ENCODE data around the gene SDHAF2.
"Not testable (repeated sequence)": the region's sequence is repeated elsewhere in the genome, so short reads cannot be mapped to it uniquely, and the experiment has no call there.

The SDHAF2 gene

GRCh38 chr11:61479360-61480058 is 49.6 kb downstream of the SDHAF2 start:
- not testable (repeated sequence) for H3K27ac ChIP-seq (ENCODE audit: low read length); H3K36me3 ChIP-seq (ENCODE audit: insufficient read depth, low read depth, low read length); H3K9me3 ChIP-seq (ENCODE audit: insufficient read depth, low read depth, low read length); H3K9ac ChIP-seq (ENCODE audit: low read depth, low read length); H3K4me1 ChIP-seq (ENCODE audit: insufficient read depth, low read length); H3K4me3 ChIP-seq (ENCODE audit: low read length)
- peaks cover 11% of the 10 kb centered on the region; the same call in 1 of the 2 replicates for H3K27me3 ChIP-seq (ENCODE audit: insufficient read depth, low read length)

- H3K4me1 ChIP-seq (ENCODE audit: insufficient read depth, low read length): no peaks in the 10 kb centered on the region; the same call in 1 of the 2 replicates
- no peak overlapping the region for H3K9ac ChIP-seq (ENCODE audit: low read depth, low read length)
- H3K4me3 ChIP-seq (ENCODE audit: low read length): no peak overlapping the region
- H3K27me3 ChIP-seq (ENCODE audit: insufficient read depth, low read length): peaks cover 11% of the 10 kb centered on the region; the same call in 1 of the 2 replicates
- H3K36me3 ChIP-seq (ENCODE audit: insufficient read depth, low read depth, low read length): no peaks in the 10 kb centered on the region
- no peaks in the 10 kb centered on the region for H3K9me3 ChIP-seq (ENCODE audit: insufficient read depth, low read depth, low read length)
- no peak overlapping the region for H3K27ac ChIP-seq (ENCODE audit: low read length)
Measured at GRCh38 chr11:61480261-61480993, 50.5 kb downstream of the SDHAF2 start.

- no peak overlapping the region for H3K4me3 ChIP-seq (ENCODE audit: low read length)
- no peaks in the 10 kb centered on the region; the same call in 1 of the 2 replicates for H3K4me1 ChIP-seq (ENCODE audit: insufficient read depth, low read length)
- H3K27ac ChIP-seq (ENCODE audit: low read length): no peak overlapping the region
- H3K36me3 ChIP-seq (ENCODE audit: insufficient read depth, low read depth, low read length): no peaks in the 10 kb centered on the region
- H3K27me3 ChIP-seq (ENCODE audit: insufficient read depth, low read length): peaks cover 11% of the 10 kb centered on the region; the same call in 1 of the 2 replicates
- no peak overlapping the region for H3K9ac ChIP-seq (ENCODE audit: low read depth, low read length)
- no peaks in the 10 kb centered on the region for H3K9me3 ChIP-seq (ENCODE audit: insufficient read depth, low read depth, low read length)
Measured at GRCh38 chr11:61480994-61481335, 51.0 kb downstream of the SDHAF2 start.

GRCh38 chr11:61481806-61482205 is 51.9 kb downstream of the SDHAF2 start:
- Histone ChIP-seq H3K27me3 (ENCODE audit: insufficient read depth, low read length) (peaks cover 11% of the 10 kb centered on the region; the same call in 1 of the 2 replicates), H3K9ac (ENCODE audit: low read depth, low read length) (no peak overlapping the region), H3K36me3 (ENCODE audit: insufficient read depth, low read depth, low read length) (no peaks in the 10 kb centered on the region)

GRCh38 chr11:61482513-61482912 is 52.6 kb downstream of the SDHAF2 start:
- H3K9me3 ChIP-seq (ENCODE audit: insufficient read depth, low read depth, low read length): no peaks in the 10 kb centered on the region
- H3K4me3 ChIP-seq (ENCODE audit: low read length): no peak overlapping the region
- H3K4me1 ChIP-seq (ENCODE audit: insufficient read depth, low read length): no peaks in the 10 kb centered on the region; the same call in 1 of the 2 replicates
- no peak overlapping the region for H3K27ac ChIP-seq (ENCODE audit: low read length)
- H3K36me3 ChIP-seq (ENCODE audit: insufficient read depth, low read depth, low read length): no peaks in the 10 kb centered on the region
- peaks cover 11% of the 10 kb centered on the region; the same call in 1 of the 2 replicates for H3K27me3 ChIP-seq (ENCODE audit: insufficient read depth, low read length)
- no peak overlapping the region for H3K9ac ChIP-seq (ENCODE audit: low read depth, low read length)

More at GRCh38 chr11:61481806-61482205, 51.9 kb downstream of the SDHAF2 start:
- H3K4me1 ChIP-seq (ENCODE audit: insufficient read depth, low read length): no peaks in the 10 kb centered on the region; the same call in 1 of the 2 replicates
- H3K4me3 ChIP-seq (ENCODE audit: low read length): no peak overlapping the region
- no peaks in the 10 kb centered on the region for H3K9me3 ChIP-seq (ENCODE audit: insufficient read depth, low read depth, low read length)
- H3K27ac ChIP-seq (ENCODE audit: low read length): no peak overlapping the region

- H3K9ac ChIP-seq (ENCODE audit: low read depth, low read length): no peak overlapping the region
- peaks cover 10% of the 10 kb centered on the region; the same call in 1 of the 2 replicates for H3K4me1 ChIP-seq (ENCODE audit: insufficient read depth, low read length)
- H3K36me3 ChIP-seq (ENCODE audit: insufficient read depth, low read depth, low read length): no peaks in the 10 kb centered on the region
- no peak overlapping the region for H3K4me3 ChIP-seq (ENCODE audit: low read length)
- H3K27ac ChIP-seq (ENCODE audit: low read length): no peak overlapping the region
- H3K9me3 ChIP-seq (ENCODE audit: insufficient read depth, low read depth, low read length): no peaks in the 10 kb centered on the region
- peaks cover 10% of the 10 kb centered on the region; the same call in 1 of the 2 replicates for H3K27me3 ChIP-seq (ENCODE audit: insufficient read depth, low read length)
Measured at GRCh38 chr11:61484541-61484940, 54.6 kb downstream of the SDHAF2 start.

GRCh38 chr11:61485080-61485479 is 55.2 kb downstream of the SDHAF2 start:
- H3K27ac ChIP-seq (ENCODE audit: low read length): no peak overlapping the region
- no peaks in the 10 kb centered on the region for H3K36me3 ChIP-seq (ENCODE audit: insufficient read depth, low read depth, low read length)
- H3K9ac ChIP-seq (ENCODE audit: low read depth, low read length): no peak overlapping the region
- H3K27me3 ChIP-seq (ENCODE audit: insufficient read depth, low read length): peaks cover 12% of the 10 kb centered on the region; the same call in 1 of the 2 replicates
- H3K9me3 ChIP-seq (ENCODE audit: insufficient read depth, low read depth, low read length): no peaks in the 10 kb centered on the region
- no peak overlapping the region for H3K4me3 ChIP-seq (ENCODE audit: low read length)
- H3K4me1 ChIP-seq (ENCODE audit: insufficient read depth, low read length): peaks cover 13% of the 10 kb centered on the region; the same call in 1 of the 2 replicates

GRCh38 chr11:61486011-61486620 is 56.2 kb downstream of the SDHAF2 start:
- Histone ChIP-seq H3K9ac (ENCODE audit: low read depth, low read length) (no peak overlapping the region), H3K4me3 (ENCODE audit: low read length) (no peak overlapping the region), H3K36me3 (ENCODE audit: insufficient read depth, low read depth, low read length) (no peaks in the 10 kb centered on the region), H3K27ac (ENCODE audit: low read length) (no peak overlapping the region), H3K27me3 (ENCODE audit: insufficient read depth, low read length) (peaks cover 12% of the 10 kb centered on the region; the same call in 1 of the 2 replicates), H3K4me1 (ENCODE audit: insufficient read depth, low read length) (peaks cover 13% of the 10 kb centered on the region; the same call in 1 of the 2 replicates), H3K9me3 (ENCODE audit: insufficient read depth, low read depth, low read length) (no peaks in the 10 kb centered on the region)

- Histone ChIP-seq H3K27me3 (ENCODE audit: insufficient read depth, low read length) (peaks cover 12% of the 10 kb centered on the region; the same call in 1 of the 2 replicates), H3K4me1 (ENCODE audit: insufficient read depth, low read length) (peaks cover 13% of the 10 kb centered on the region; the same call in 1 of the 2 replicates), H3K36me3 (ENCODE audit: insufficient read depth, low read depth, low read length) (no peaks in the 10 kb centered on the region), H3K9me3 (ENCODE audit: insufficient read depth, low read depth, low read length) (no peaks in the 10 kb centered on the region), H3K9ac (ENCODE audit: low read depth, low read length) (no peak overlapping the region), H3K27ac (ENCODE audit: low read length) (no peak overlapping the region), H3K4me3 (ENCODE audit: low read length) (no peak overlapping the region)
Measured at GRCh38 chr11:61486779-61487178, 56.9 kb downstream of the SDHAF2 start.

GRCh38 chr11:61487342-61488025 is 57.6 kb downstream of the SDHAF2 start:
- Histone ChIP-seq H3K27me3 (ENCODE audit: insufficient read depth, low read length) (peaks cover 12% of the 10 kb centered on the region; the same call in 1 of the 2 replicates), H3K9me3 (ENCODE audit: insufficient read depth, low read depth, low read length) (no peaks in the 10 kb centered on the region), H3K36me3 (ENCODE audit: insufficient read depth, low read depth, low read length) (no peaks in the 10 kb centered on the region), H3K4me1 (ENCODE audit: insufficient read depth, low read length) (peaks cover 13% of the 10 kb centered on the region; the same call in 1 of the 2 replicates), H3K9ac (ENCODE audit: low read depth, low read length) (no peak overlapping the region), H3K4me3 (ENCODE audit: low read length) (no peak overlapping the region), H3K27ac (ENCODE audit: low read length) (no peak overlapping the region)

Data from iPS-20b (cell line).